GM10248 (cell line): Measurements from ENCODE around the gene ROR2.
"Not testable (repeated sequence)": the region's sequence is repeated elsewhere in the genome, so short reads cannot be mapped to it uniquely, and the experiment has no call there.

Source experiments
- CTCF ChIA-PET: fragments of 300-600 bp; sonication (Branson Sonifier 250); formaldehyde crosslinking; extraction: SDS; loops from one replicate; lab custom pipeline; 2021; ENCODE audit warnings: antibody characterized with exemption; lab: Yijun Ruan, JAX
- POLR2A ChIA-PET: fragments of 350-650 bp; sonication (Branson Sonifier 250); formaldehyde crosslinking; extraction: SDS; loops from one replicate; lab custom pipeline; 2020; ENCODE audit warnings: antibody characterized with exemption; lab: Yijun Ruan, JAX
- DNase-seq: peaks from one replicate; pipeline ENCODE4 v3.0.0; 2012; ENCODE audit errors: extremely low spot score
- CTCF ChIP-seq: IDR thresholded peaks from 2 replicates; pipeline ENCODE4 v1.5.1; 2012; ENCODE audit warnings: mild to moderate bottlenecking, low read depth; ENCODE audit errors: extremely low read depth, missing control alignments, control extremely low read depth

The ROR2 gene

GRCh38 chr9:91985692-91986091 lies 35.7 kb upstream of the ROR2 start:
- ChIA-PET POLR2A (no interaction called here), CTCF (no interaction called here)
- DNase-seq, result no peak
- TF ChIP-seq CTCF, result no peak

- POLR2A ChIA-PET, result no interaction called here
Measured at GRCh38 chr9:91978740-91979414, 28.8 kb upstream of the ROR2 start.

GRCh38 chr9:91975254-91975653 lies 25.2 kb upstream of the ROR2 start:
- POLR2A ChIA-PET, DNase-seq, CTCF ChIA-PET: not testable (repeated sequence)

More at GRCh38 chr9:91978740-91979414, 28.8 kb upstream of the ROR2 start:
- DNase-seq, result no peak
- peak; percentile 21 for TF ChIP-seq CTCF
- CTCF ChIA-PET, result interaction anchor here (1.0 kb wide), 1 partner anchor 9 kb away, joined by 3 read pairs; no protein-coding TSS in a partner anchor

- ChIA-PET POLR2A (no interaction called here), CTCF (interaction anchor here (1.2 kb wide), 1 partner anchor 19 kb away, joined by 5 read pairs; no protein-coding TSS in a partner anchor)
- DNase-seq, result no peak
- TF ChIP-seq CTCF, result no peak
Measured at GRCh38 chr9:91972711-91973110, 22.7 kb upstream of the ROR2 start.

GRCh38 chr9:91972076-91972626 lies 22.1 kb upstream of the ROR2 start:
- POLR2A ChIA-PET, result no interaction called here
- TF ChIP-seq CTCF, result no peak
- no peak for DNase-seq
- CTCF ChIA-PET, result interaction anchor here (1.2 kb wide), 1 partner anchor 18 kb away, joined by 5 read pairs; no protein-coding TSS in a partner anchor

GRCh38 chr9:91967259-91967658 lies 17.2 kb upstream of the ROR2 start:
- POLR2A ChIA-PET, result no interaction called here
- no peak for DNase-seq
- CTCF ChIA-PET, result interaction anchor here (1.5 kb wide), 1 partner anchor 11 kb away, joined by 5 read pairs; no protein-coding TSS in a partner anchor
- no peak for TF ChIP-seq CTCF

- no peak for TF ChIP-seq CTCF
- no peak for DNase-seq
- CTCF ChIA-PET, result no interaction called here
- POLR2A ChIA-PET, result no interaction called here
Measured at GRCh38 chr9:91966503-91966902, 16.5 kb upstream of the ROR2 start.
